NT2/D1 (cell line): ENCODE results near the gene TMEM208.

Experiments used
- YY1 ChIP-seq: IDR thresholded peaks from 2 replicates; pipeline ENCODE4 v1.6.1; 2011; ENCODE audit not compliant: insufficient read length, insufficient read depth
- ZNF274 ChIP-seq: IDR thresholded peaks from 2 replicates; pipeline ENCODE4 v1.6.1; 2011; ENCODE audit warnings: mild to moderate bottlenecking, low read depth, low read length

DNA sequence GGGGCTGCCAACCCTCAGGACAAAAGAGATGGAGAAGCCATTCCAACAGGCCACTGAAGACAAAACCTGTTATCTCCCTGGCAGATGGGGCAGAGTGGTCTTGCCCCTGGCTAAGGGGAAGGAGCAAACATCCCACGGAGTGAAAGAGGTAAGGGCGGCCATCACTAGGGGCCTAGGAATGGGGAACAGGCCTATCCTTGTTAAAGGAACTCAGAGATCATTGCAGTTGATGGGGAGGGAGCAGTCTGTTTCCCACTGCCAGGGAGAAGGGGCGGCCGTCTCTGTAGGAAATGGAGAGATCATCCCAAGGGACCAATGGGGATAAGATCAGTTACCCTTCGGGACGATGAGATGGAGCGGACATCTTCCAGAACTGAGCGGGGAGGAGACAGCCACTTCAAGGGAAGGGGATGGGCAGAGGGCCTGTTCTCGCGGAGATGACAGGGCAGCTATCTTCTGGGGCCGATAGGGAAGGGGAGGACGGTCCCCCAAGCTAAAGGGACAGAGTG lies 581 bp upstream of the TMEM208 start:
- TF ChIP-seq YY1 (no peak), ZNF274 (no peak)
